Spleen (tissue), 11 donors: ENCODE data around the gene SMOC1. TPM values are rescaled to one million over a fixed set of nuclear protein-coding genes. Genes with fewer than 3 reads are reported as not detected.

Experiments used
- DNase-seq: peaks from one replicate; pipeline ENCODE4 v3.0.0-alpha.2; 2020
- H3K27ac ChIP-seq, 8 donors: fragments of 200-600 bp; sonication (generic) in 7 of 8; 1 replicate in 4 of 8; 2 replicates in 4 of 8; pipeline versions ENCODE4 v1.5.0 to v1.8.0; 2016 to 2021; ENCODE audit warnings: inconsistent platforms in 4 of 8, mild to moderate bottlenecking in 4 of 8, moderate library complexity in 1 of 8
- H3K27me3 ChIP-seq, 7 donors: fragments of 200-600 bp; sonication (generic) in 6 of 7; replicated peaks in 1 of 7; 1 replicate in 4 of 7; 2 replicates in 3 of 7; pipeline versions ENCODE4 v1.5.0 to v1.8.0; 2016 to 2021; ENCODE audit warnings: inconsistent platforms in 3 of 7, mild to moderate bottlenecking in 1 of 7
- H3K36me3 ChIP-seq, 6 donors: fragments of 200-600 bp; sonication (generic) in 5 of 6; 1 replicate in 4 of 6; 2 replicates in 2 of 6; pipeline versions ENCODE4 v1.5.0 to v1.8.0; 2016 to 2021; ENCODE audit warnings: inconsistent platforms in 2 of 6
- H3K4me1 ChIP-seq, 6 donors: fragments of 200-600 bp; sonication (generic) in 5 of 6; 1 replicate in 3 of 6; 2 replicates in 3 of 6; pipeline versions ENCODE4 v1.5.0 to v1.8.0; 2016 to 2021; ENCODE audit warnings: inconsistent platforms in 3 of 6
- H3K4me3 ChIP-seq, 8 donors: fragments of 200-600 bp; sonication (generic) in 7 of 8; 1 replicate in 4 of 8; 2 replicates in 4 of 8; pipeline versions ENCODE4 v1.5.0 to v1.8.0; 2016 to 2021; ENCODE audit warnings: inconsistent platforms in 4 of 8, mild to moderate bottlenecking in 4 of 8, moderate library complexity in 2 of 8
- H3K9me3 ChIP-seq, 8 donors: fragments of 200-600 bp; sonication (generic) in 7 of 8; 1 replicate in 4 of 8; 2 replicates in 4 of 8; pipeline versions ENCODE4 v1.5.0 to v1.8.0; 2016 to 2021; ENCODE audit warnings: inconsistent platforms in 4 of 8
- CTCF ChIP-seq, 11 experiments: fragments of 200-600 bp in 7 of 11; fragments of 450-650 bp in 4 of 11; sonication (generic) in 4 of 11; IDR thresholded peaks in 8 of 11; conservative IDR thresholded peaks in 3 of 11; 1 replicate in 7 of 11; 2 replicates in 4 of 11; pipeline versions ENCODE4 v1.4.0 to v1.8.0; 2016 to 2021; ENCODE audit warnings: antibody characterized with exemption in 11 of 11, inconsistent platforms in 4 of 11, mild to moderate bottlenecking in 1 of 11
- POLR2A ChIP-seq, 3 donors: fragments of 450-650 bp; IDR thresholded peaks; one replicate each; pipeline ENCODE4 v1.5.1; 2017; ENCODE audit warnings: antibody characterized with exemption in 3 of 3, mild to moderate bottlenecking in 1 of 3
- POLR2AphosphoS5 ChIP-seq, 3 donors: sonication (generic); formaldehyde crosslinking; IDR thresholded peaks; one replicate each; pipeline ENCODE4 v1.5.1; 2017; ENCODE audit warnings: antibody characterized with exemption in 3 of 3
- WGBS, 5 donors: extraction: QIAGEN DNeasy Blood & Tissue Kit in 3 of 5; methylation state at CpG; one replicate each; pipeline versions ENCODE4 v1.1.5 to v1.1.7; 2013 to 2018; 5-methylcytosine and 5-hydroxymethylcytosine counted together
- intact Hi-C: fragments of 100-400 bp; cut with DNase I; formaldehyde crosslinking; loops from one replicate; pipeline ENCODE4 v1.15.0; 2023; ENCODE audit warnings: low total_unique reads
- polyA plus RNA-seq, 3 donors: library from polyadenylated mRNA; stranded (reverse); fragments of 200-250 nt; gene quantifications; one replicate each; pipeline ENCODE4 v1.2.1, GENCODE V29; 2013
- total RNA-seq, 7 donors: library from RNA; depleted of rRNA in 3 of 7; stranded (reverse); fragments of >200 nt in 3 of 7; fragmentation: NEBNext Ultra II Directional in 4 of 7; extraction: Animal tissue kit (Norgen Biotek cat#: 25700) in 4 of 7; gene quantifications; one replicate each; pipeline versions ENCODE4 v1.1.0 to v1.2.1, GENCODE V29; 2016 to 2021
- donor health status: healthy with polysubstance abuse.
- donor health status: DM: no; HTN: no; CAD: no; lungs with moderate emphysema.
- donor health status: DM: no; HTN: no; CAD: no.
- donor health status: Bipolar disorder and iron deficiency.
- donor health status: healthy.
- donor health status: DM: no; HTN: no; CAD: no.
- donor health status: DM: yes; HTN: yes; CAD: no.

Gene SMOC1
- total and polyA plus RNA-seq, 10 donors, result 6.1 to 108 (median 29.6) TPM

- Histone ChIP-seq H3K9me3 (no peaks in the 10 kb centered on the region), H3K4me3 (no peak overlapping the region), H3K36me3 (no peaks in the 10 kb centered on the region), H3K4me1 (no peaks in the 10 kb centered on the region), H3K27ac (no peak overlapping the region), H3K27me3 (peaks cover 0 to 20% (median 0%) of the 10 kb centered on the region in 7 donors)
- WGBS, 5 donors, result 42 to 58% (median 52%) methylated on average over 12 of the region's 12 CpGs
- no peak for TF ChIP-seq POLR2AphosphoS5 (IDR thresholded peaks at IDR 0.05)
- TF ChIP-seq POLR2A (IDR thresholded peaks at IDR 0.05), result no peak
- no peak for TF ChIP-seq CTCF (IDR thresholded peaks at IDR 0.05 in 8 of 11, conservative IDR thresholded peaks at IDR 0.05 in 3 of 11)
- DNase-seq, result no peak
- intact Hi-C loops, result no loop called here
Observed at GRCh38 chr14:69937367-69938081, 58.3 kb downstream of the SMOC1 start.

GRCh38 chr14:69938751-69939150, 59.5 kb downstream of the SMOC1 start:
- intact Hi-C loops, result no loop called here
- 79 to 90% (median 89%) methylated on average over 6 of the region's 6 CpGs for WGBS, 5 donors
- H3K27me3 ChIP-seq, result peaks cover 0 to 28% (median 0%) of the 10 kb centered on the region in 7 donors

GRCh38 chr14:69941768-69942742, 62.8 kb downstream of the SMOC1 start:
- no peak overlapping the region for H3K4me3 ChIP-seq
- no peak for DNase-seq
- intact Hi-C loops, result no loop called here
- no peaks in the 10 kb centered on the region for H3K36me3 ChIP-seq
- peaks cover 0 to 31% (median 26%) of the 10 kb centered on the region in 8 donors for H3K9me3 ChIP-seq
- WGBS, 5 donors, result 45 to 68% (median 54%) methylated on average over 4 of the region's 4 CpGs
- H3K27me3 ChIP-seq, result peaks cover 0 to 28% (median 0%) of the 10 kb centered on the region in 7 donors
- no peaks in the 10 kb centered on the region for H3K4me1 ChIP-seq
- TF ChIP-seq POLR2A (IDR thresholded peaks at IDR 0.05), result no peak
- no peak overlapping the region for H3K27ac ChIP-seq

More at GRCh38 chr14:69938751-69939150, 59.5 kb downstream of the SMOC1 start:
- DNase-seq, result no peak
- TF ChIP-seq POLR2AphosphoS5 (IDR thresholded peaks at IDR 0.05), result no peak
- TF ChIP-seq POLR2A (IDR thresholded peaks at IDR 0.05), result no peak
- TF ChIP-seq CTCF (IDR thresholded peaks at IDR 0.05 in 8 of 11, conservative IDR thresholded peaks at IDR 0.05 in 3 of 11), result no peak
- H3K4me1 ChIP-seq, result no peaks in the 10 kb centered on the region
- peaks cover 0 to under 1% (median 0%) of the 10 kb centered on the region in 8 donors for H3K9me3 ChIP-seq
- H3K4me3 ChIP-seq, result no peak overlapping the region
- H3K27ac ChIP-seq, result no peak overlapping the region
- H3K36me3 ChIP-seq, result no peaks in the 10 kb centered on the region

- intact Hi-C loops, result no loop called here
- Histone ChIP-seq H3K27ac (no peak overlapping the region), H3K27me3 (peaks cover 0 to 28% (median 0%) of the 10 kb centered on the region in 7 donors), H3K36me3 (no peaks in the 10 kb centered on the region), H3K9me3 (peaks cover 0 to 34% (median 27%) of the 10 kb centered on the region in 8 donors), H3K4me3 (no peak overlapping the region), H3K4me1 (no peaks in the 10 kb centered on the region)
- no peak for DNase-seq
- TF ChIP-seq CTCF (IDR thresholded peaks at IDR 0.05 in 8 of 11, conservative IDR thresholded peaks at IDR 0.05 in 3 of 11), result no peak
- TF ChIP-seq POLR2AphosphoS5 (IDR thresholded peaks at IDR 0.05), result no peak
- TF ChIP-seq POLR2A (IDR thresholded peaks at IDR 0.05), result no peak
- WGBS, 5 donors, result 63 to 74% (median 70%) methylated on average over 12 of the region's 12 CpGs
Observed at GRCh38 chr14:69943084-69943780, 64.0 kb downstream of the SMOC1 start.
